MV-4-11 (cell line): ENCODE data around the gene KRT4.
"Not testable (repeated sequence)": the region's sequence is repeated elsewhere in the genome, so short reads cannot be mapped to it uniquely, and the experiment has no call there.

ENCODE experiments used
- DNase-seq: peaks from one replicate; lab custom pipeline; 2025; lab: John Stamatoyannopoulos, UW

Gene KRT4

DNA sequence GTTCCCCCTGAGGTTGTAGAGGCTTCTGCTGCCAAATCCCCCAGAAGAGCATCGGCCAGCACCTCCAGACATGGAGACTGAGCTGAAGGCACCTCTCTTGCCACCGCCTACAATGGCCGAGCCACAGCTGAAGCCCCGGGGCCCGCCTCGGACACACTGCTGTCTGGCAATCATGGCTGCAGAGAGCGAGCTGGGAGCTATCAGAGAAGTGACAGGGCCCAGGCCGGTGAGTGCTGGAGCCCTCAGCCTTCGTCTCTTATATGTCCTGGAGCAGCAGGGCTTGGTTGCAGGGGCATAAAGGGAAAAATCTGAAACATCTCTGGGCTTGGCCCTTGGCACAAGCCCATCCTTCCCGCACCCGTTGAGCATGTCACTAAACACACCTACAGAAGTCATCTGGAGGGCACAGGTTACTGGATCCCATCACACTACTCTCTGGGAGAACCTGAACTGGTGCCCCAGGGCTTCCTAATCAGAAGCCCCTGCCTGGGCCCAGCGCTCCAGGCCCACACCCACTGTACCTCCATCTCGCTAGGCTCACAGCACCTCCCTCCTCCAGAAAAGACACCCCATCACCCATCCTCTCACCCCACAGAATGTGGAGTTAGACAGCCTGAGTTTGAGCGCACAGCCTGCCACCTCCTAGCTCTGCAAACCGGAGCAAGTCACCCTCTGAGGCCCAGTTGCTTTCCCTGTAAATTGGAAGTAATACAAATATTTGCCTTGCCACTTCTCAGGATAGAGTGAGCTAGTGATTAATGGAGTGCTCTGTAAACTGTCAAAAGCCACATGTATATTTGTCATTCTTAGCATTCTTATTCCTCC is at the start of gene KRT4:
TSS of gene KRT4 (minus strand) at position 232 of the 825 bp plus-strand sequence. CDS start at position 174, 58 bp downstream.
- no peak for DNase-seq

DNA sequence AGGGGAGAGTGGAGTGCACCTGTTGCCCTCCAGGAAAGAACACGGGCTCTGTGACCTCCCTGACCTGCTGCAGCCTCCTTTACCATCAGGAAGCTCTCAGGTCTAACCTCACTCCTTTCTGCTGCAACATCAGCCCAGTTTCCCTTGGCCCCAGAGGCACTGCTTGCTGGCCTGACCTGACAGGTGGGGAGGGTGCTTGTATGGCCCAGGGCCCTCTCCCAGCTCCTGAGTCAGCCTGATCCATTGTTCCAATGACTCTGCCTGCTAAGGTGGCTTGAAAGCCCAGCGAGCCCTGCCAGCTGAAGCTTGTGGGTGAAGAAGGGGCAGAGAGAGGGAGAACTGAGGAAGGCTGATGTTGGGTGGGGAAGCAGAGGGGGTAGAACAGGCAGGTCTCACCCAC is 48.1 kb upstream of the KRT4 start:
- DNase-seq, result no peak

DNA sequence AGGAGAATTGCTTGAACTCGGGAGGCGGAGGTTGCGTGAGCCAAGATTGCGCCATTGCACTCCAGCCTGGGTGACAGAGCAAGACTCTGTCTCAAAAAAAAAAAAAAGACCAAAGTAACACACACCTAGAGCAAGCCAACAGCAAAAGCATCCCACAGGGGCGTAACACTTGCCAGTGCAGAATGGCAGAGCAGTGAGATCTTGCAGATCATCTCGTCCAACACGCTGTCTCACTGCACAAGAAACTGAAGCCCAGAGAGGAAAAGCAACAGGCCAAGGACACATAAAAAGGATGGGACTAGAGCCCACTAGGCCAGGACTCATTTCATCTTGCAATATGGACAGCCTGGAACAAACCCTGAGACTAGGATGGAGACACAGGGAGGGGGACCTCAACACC is 47.6 kb upstream of the KRT4 start:
- DNase-seq, result no peak

DNA sequence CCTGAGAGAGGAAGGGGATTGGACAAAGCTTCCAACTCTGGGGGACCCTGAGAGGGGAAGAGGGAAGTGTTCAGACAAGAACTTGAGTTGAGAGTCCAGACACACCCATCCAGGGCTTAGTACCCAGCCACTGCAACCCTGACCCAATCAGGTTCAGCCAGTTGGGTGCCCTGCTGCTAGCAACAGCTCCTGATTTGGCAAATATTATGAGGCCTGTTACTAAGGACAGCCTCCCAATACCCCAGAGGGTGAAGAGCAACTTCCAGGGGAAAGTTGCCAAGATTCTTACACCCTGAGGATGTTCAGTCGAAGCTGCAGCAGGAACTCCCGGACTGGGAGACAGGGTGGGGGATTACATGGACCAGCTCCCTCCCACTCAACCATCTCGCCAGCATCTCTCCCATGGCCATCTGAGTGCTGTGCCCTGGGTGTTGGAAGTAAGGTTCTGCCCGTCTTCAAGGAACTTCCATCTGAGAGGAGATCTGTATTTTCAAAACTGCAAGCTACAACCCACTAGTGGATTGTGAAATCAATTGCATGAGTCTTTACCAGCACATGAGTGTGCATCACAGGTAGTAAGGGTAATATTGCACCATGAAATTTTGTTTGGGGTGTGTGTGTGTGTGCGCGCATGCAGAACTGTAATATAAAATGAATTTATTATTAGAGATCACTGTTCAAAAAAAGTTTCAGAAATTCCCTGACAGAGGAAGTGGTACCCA is 46.3 kb upstream of the KRT4 start:
- no peak for DNase-seq

DNA sequence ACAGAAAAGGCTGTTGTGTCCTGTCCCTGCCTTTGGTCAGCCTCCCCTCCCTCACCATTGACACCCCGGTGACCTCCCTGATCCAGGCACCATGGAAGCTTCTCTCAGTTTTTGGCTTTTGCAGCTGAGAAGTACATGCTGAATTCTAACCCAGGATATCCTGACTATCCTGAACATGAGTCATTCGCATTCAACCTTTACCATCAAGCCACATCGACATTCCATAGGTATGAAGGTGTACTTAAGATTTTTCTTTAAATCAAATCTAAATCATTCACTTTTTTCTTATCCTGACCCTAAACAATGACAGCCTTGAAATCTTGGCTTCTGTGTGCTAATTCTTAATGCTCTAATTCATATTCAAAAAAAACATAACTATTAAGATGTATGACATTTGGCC is 43.6 kb upstream of the KRT4 start:
- DNase-seq, result no peak

DNA sequence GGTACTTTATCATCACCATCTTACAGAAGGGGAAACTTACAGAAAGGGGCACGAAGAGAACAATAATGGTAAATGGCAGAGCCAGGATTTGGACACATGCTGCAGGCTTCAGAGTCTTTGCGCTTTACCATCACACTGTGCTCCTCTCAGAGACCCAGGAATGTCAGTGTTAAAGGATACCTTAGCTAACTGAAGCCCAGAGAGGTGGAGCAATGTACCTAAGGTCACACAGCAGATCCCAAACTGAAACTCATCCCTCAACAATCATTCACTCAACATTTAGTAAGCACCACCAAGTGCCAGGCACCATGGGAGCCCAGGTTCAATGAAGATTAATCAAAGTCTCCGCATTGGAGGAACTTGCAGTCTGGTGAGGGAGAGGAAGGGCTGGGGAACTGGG is 42.9 kb upstream of the KRT4 start:
- no peak for DNase-seq

DNA sequence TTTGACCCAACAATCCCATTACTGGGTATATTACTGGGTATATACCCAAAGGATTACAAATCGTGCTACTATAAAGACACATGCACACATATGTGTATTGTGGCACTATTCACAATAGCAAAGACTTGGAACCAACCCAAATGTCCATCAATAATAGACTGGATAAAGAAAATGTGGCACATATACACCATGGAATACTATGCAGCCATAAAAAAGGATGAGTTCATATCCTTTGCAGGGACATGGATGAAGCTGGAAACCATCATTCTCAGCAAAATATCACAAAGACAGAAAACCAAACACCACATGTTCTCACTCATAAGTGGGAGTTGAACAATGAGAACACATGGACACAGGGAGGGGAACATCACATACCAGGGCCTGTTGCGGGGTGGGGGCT is 42.2 kb upstream of the KRT4 start:
- not testable (repeated sequence) for DNase-seq

DNA sequence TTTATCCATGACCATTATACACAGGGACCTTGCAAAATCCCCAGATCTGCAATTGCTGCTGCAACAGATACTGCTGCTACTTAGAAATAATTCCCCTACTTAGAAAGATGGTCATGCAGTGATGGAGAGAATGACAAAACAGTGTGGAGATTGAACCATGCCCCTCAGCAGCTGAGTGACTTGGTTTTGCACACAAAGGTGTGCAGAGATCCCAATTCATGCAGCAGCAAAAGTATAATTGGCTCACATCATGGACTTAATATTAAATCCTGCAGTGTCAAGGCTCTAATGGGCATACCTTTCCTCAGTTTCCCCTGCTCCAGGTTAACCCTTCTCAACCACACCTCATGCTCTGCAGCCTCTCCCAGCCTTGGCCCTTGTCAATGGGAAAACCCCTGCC is 37.9 kb upstream of the KRT4 start:
- DNase-seq, result no peak

DNA sequence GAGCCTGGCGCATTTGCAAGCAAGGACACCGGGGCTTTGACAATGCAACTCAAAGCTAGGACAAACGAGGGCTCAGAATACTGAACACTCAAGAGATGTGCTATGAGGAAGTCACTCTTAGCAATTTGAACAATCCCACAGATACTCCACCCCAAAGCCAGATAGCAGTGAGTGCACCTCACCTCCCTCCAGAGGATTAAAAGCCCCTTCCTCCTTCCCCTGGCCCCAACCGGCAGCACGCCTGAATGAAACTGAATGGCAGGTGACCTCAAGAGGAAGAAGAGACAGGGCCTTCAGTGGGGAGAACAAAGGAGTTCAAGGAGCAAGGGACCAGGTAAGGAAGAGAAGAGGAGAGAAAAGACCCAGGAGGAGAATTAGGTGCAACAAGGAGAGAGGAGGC is 36.8 kb upstream of the KRT4 start:
- no peak for DNase-seq

DNA sequence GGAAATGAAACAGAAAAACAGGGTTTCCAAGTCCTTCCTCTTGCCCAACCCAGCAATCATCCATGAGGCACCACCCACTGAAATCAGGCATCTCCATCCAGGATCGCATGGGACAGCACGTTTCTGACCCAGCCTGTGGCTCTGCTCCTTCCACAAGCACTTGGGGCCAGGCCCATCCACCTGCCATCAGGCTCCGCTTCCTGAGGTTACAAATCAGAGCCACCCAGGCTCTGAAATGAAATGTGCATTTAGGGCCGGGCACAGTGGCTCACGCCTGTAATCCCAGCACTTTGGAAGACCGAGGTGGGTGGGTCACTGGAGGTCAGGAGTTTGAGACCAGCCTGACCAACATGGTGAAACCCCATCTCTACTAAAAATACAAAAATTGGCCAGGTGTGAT is 35.6 kb upstream of the KRT4 start:
- DNase-seq, result no peak

DNA sequence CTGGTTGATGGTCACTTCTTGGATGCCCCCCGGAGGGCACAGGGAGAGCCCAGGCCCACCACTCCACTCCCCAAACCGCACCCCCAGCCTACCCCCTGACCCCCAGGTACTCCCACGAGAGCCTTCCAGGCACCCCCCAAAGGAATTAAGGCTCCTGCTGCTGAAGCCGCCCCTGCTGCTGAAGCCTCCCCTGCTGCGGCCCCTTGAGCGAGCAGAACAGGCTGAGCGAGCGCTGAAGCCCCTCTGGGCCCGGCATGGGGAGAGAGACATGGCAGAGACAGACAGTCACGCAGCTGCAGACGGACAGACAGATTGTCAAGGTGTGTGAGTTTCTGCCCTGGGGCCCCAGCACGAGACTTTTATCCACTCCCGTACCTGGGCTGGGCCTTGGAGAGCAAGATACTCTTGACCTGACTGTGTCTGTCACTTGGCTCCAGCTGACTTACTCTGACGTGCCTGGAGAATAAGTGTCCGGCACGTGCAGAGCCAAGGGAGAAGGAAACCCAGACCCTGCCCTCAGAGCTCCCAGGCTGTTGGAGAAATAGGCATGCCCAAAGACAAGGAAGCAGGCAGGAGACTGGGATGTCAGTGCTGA is 34.8 kb upstream of the KRT4 start, which contains the start of gene KRT78:
TSS of gene KRT78 (minus strand) at position 334 of the 595 bp plus-strand sequence. CDS start at position 270, 64 bp downstream.
- DNase-seq, result no peak

DNA sequence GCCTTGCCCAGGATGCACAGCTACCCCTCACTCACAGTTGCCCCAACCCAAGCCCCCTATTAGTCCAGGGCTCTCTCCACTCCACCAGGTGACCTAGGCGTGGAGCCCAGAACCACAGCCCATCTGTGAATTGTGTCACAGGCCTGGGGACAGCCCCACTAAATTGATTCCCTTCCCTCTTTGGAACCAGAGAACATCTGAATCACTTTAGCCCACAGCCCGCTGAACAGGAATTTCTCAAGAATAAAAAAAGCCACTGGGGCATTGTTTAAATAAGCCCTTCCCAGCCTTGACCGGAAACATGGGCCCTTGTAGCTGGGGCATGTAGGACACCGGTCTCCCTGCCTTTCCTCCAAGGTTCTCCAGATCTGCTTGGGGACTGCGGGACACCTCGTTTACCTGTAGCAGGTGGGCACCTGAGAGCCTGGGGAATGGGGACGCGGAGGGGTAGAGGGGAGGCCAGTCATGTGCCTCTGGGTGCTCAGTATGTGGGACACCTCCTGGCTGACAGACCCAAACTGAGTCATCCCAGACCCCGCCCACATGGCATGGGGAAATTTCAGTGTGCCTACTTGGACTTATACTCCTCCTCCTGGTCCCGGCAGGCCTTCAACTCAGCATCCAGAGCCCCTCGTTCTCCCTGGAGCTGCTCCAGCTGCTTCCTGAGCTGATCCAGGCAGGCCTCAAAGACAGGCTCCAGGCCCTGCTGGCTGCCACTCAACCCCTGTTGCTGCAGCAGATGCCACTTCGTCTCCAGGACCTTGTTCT is 33.6 kb upstream of the KRT4 start:
- no peak for DNase-seq

DNA sequence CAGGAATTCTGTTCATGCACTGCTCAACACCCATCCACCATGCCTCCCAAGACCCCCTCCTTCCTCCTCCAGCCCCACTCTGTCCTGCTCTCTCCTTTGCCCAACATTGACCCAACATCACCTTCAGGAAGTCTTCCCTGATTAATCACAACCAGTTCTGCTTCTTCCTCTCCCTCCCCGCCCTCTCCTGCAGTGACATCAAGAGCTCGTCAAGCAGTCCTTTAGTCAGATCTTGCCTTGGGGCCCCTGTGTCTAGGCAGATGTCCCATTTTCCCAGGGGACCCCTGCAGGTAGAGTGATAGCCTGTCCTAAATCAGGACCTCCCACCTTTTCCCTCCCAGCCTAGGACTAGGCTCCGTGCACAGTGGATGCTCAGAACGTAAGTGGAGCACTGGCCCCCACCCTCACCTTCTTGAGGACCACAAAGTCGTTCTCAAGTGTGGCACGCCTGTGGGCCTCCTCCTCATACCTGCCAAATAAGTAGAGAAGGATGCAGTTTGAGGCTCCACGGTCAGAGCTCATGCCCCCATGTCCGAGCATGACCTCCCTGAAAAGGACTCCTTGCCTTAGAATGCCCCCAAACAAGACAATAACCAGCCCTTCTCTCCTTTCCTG is 32.5 kb upstream of the KRT4 start:
- DNase-seq, result no peak

DNA sequence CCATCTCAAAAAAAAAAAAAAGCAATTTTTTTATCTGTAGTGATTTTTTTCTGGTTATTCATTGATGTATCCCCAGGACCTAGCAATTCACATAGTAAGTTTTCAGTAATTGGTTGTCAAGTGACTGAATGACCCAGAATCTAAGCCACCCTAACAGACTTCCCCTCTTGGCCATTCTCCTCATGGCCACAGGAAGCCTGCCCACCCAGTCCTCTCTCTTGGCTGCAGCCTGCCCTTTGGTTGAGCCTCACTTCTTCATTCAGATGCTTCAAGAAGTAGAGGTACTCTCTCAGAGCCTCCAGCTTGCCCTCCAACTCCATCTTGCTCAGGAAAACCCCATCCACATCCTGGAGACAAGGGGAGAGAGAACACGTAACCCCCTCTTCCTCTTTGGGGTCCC is 32.0 kb upstream of the KRT4 start:
- no peak for DNase-seq

DNA sequence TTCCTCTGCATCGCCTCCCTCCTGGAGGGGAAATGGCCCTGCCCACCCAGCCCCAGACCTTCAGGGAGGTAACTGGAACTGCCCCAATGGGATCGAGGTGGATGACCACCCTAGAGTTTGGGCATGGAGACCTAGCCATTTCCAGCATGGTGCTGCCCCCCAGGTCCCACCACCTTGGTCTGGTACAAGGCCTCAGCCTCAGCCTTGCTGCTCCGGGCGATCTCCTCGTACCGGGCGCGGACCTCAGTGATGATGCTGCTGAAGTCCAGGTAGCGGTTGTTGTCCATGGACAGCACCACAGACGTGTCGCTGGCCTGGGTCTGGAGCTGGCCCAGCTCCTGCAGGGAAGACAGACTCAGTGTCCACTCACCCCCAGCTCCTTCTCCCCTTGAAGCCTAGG is 30.5 kb upstream of the KRT4 start:
- no peak for DNase-seq

DNA sequence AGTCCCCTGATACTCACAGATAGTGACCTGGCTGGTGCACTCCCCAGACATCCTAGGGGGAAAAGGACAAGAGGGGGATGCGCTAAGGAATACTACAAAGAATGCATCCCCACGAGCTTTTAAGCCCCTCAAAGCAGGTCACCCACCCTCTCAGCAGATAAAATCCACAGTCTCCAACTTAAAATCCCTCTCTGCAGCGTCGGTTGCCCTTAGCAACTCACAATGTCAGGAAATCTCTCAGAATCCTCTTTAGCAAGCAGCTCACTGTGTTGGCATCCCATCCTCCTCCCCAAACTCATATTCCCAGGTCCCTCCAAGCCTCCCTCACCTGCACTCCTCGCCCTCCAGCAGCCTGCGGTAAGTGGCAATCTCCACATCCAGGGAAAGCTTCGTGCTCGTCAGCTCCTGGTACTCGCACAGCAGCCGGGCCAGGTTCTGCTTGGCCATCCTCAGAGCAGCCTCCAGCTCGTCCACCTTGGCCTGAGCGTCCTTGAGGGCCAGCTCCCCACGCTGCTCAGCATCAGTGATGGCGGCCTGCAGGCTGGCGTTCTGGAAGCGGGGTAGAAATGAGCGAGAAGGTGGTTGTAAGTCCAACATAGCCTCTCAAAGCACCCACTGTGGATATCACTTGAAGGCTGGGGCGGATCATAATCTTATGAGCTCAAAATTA is 25.7 kb upstream of the KRT4 start:
- DNase-seq, result no peak

DNA sequence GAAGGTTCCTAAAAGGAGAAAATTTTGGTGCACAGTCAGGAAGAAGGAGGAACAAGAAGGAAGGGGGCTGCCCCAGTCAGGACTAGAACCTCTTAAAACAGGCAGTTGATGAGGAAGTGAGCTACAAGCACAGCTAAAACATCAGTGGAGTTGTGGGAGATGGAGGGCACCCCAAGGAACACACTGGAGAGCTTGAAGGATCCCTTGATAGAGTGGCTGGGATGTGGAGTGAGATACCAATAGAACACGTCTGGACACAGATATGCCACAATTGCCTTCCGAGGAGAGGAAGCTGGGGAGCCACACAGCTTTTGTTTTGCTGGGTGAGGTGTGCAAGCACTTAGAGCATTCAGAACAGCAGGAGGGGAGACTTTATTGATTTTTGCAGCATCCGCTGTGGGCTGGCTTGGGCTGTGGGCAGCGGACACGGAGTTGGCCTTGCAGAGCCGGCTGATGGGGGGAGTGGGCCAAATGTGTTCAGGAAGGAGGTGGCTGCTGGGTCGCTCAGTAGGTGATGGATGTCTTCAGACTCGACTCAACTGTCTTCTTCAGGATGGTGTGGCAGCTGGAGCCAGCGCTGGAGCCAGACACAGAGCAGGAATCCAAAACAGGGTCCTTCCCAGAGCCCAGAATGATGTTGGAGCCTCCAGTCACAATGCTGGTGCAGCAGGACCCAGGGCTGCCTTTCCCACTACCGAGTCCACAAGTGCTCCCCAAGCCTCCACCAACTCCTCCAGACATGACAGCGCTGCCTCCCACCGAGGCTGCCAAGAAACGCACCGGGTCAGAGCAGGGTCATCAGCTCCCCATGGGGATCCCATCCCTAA is 24.9 kb upstream of the KRT4 start:
- DNase-seq, result peak; percentile 14

DNA sequence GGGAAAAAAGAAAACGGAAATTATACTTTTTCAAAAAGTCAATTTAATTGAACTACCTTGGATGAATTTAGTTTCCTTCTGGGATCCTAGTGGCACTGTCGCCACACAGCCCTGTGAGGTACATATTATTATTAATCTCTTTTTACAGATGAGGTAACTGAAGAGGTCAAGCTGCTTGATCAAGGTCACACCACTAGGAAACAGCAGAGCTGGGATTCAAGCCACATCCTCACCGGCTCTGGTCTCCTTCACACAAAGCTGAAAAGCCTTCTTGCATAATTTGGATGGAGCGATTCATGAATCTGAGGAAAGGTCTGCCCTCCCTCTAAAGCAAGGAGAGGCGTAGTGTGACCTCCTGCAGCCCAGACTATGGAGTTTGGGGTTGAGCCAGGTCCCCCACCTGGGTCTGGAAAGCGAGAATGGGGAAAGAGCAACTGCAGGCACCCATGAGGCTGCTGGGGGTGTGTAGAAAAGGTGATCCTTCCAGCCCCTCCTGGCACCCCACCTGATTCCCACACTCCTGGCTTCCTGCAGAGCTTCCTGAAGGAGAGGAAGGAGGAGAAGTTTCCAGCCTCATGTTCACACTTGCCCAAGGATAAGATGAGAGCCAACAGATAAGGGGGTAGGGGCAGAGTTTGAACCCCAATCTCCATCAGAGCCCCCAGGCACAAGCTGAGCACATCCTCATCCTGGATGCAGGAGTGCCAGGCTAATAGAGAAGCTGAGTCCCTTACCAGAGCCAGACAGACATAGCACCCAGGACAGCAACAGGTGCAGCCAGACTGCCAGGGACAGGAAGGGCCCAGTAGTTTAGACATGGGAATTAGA is 24.1 kb upstream of the KRT4 start:
- no peak for DNase-seq

DNA sequence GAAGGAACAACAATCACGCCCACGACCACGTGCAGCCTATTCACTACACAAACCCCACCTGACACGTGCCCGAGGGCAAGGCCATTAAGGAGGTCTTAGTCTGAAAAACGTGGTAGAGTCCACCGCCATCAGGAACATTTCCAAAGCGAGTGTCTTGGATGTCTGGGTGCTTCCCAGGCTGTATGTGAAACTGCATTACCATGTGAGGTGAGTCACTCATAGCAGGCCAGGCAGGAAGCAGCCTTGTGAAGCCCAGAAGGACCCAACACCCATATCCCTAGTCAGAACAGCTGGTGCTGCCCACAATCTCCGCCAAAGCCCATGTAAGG is 23.5 kb upstream of the KRT4 start:
- peak; percentile 57 for DNase-seq
